H9 (cell line): ENCODE measurements around the gene VIT. TPM values are rescaled to one million over a fixed set of nuclear protein-coding genes. Genes with fewer than 3 reads are reported as not detected.

Source experiments
- DNase-seq: peaks from one replicate; pipeline ENCODE4 v3.0.0-alpha.2; 2017
- H2AFZ ChIP-seq: one replicate; pipeline ENCODE4 v1.6.1; 2013; ENCODE audit warnings: mild to moderate bottlenecking, low read length, control low read depth, moderate library complexity
- H2AK5ac ChIP-seq: 2 replicates; pipeline ENCODE4 v1.6.1; 2013; ENCODE audit warnings: low read length, control low read depth, mixed read lengths; ENCODE audit not compliant: insufficient read length
- H2BK120ac ChIP-seq: one replicate; pipeline ENCODE4 v1.6.1; 2013; ENCODE audit warnings: low read depth, mild to moderate bottlenecking, low read length, control low read depth, inconsistent platforms; ENCODE audit not compliant: poor library complexity, severe bottlenecking
- H2BK12ac ChIP-seq: 2 replicates; pipeline ENCODE4 v1.6.1; 2013; ENCODE audit warnings: low read length, control low read depth, mixed read lengths, low read depth; ENCODE audit not compliant: insufficient read length
- H2BK15ac ChIP-seq: 2 replicates; pipeline ENCODE4 v1.6.1; 2013; ENCODE audit warnings: low read depth, low read length, control low read depth
- H2BK20ac ChIP-seq: one replicate; pipeline ENCODE4 v1.6.1; 2013; ENCODE audit warnings: low read depth, mild to moderate bottlenecking, low read length, control low read depth, inconsistent platforms; ENCODE audit not compliant: poor library complexity, severe bottlenecking
- H2BK5ac ChIP-seq: 2 replicates; pipeline ENCODE4 v1.6.1; 2013; ENCODE audit warnings: low read length, control low read depth, mixed read lengths; ENCODE audit not compliant: insufficient read length
- H3K14ac ChIP-seq: 2 replicates; pipeline ENCODE4 v1.6.1; 2013; ENCODE audit warnings: low read length, control low read depth; ENCODE audit not compliant: insufficient read depth
- H3K18ac ChIP-seq: 2 replicates; pipeline ENCODE4 v1.6.1; 2013; ENCODE audit warnings: low read depth, mild to moderate bottlenecking, mixed read lengths, low read length, control low read depth; ENCODE audit not compliant: insufficient read length
- H3K23ac ChIP-seq: 2 replicates; pipeline ENCODE4 v1.6.1; 2013; ENCODE audit warnings: low read length, control low read depth, mixed read lengths, low read depth; ENCODE audit not compliant: insufficient read length
- H3K23me2 ChIP-seq: 2 replicates; pipeline ENCODE4 v1.6.1; 2013; ENCODE audit warnings: low read depth, mild to moderate bottlenecking, mixed read lengths, low read length, control low read depth; ENCODE audit not compliant: insufficient read length, poor library complexity, severe bottlenecking
- H3K27ac ChIP-seq: 2 replicates; pipeline ENCODE4 v1.5.1; 2013; ENCODE audit warnings: low read length, control low read depth, mixed read lengths, low read depth; ENCODE audit not compliant: insufficient read length
- H3K27me3 ChIP-seq: 2 replicates; pipeline ENCODE4 v1.6.1; 2013; ENCODE audit warnings: low read length, control low read depth, inconsistent platforms; ENCODE audit not compliant: insufficient read depth
- H3K4ac ChIP-seq: 2 replicates; pipeline ENCODE4 v1.6.1; 2013; ENCODE audit warnings: low read depth, mild to moderate bottlenecking, control low read depth, inconsistent platforms, low read length, moderate library complexity
- H3K4me1 ChIP-seq: 2 replicates; pipeline ENCODE4 v1.6.1; 2013; ENCODE audit warnings: low read length, control low read depth, inconsistent platforms; ENCODE audit not compliant: insufficient read depth
- H3K4me2 ChIP-seq: 2 replicates; pipeline ENCODE4 v1.6.1; 2013; ENCODE audit warnings: low read length, control low read depth, mixed read lengths; ENCODE audit not compliant: insufficient read length, insufficient read depth
- H3K56ac ChIP-seq: 2 replicates; pipeline ENCODE4 v1.6.1; 2013; ENCODE audit warnings: low read depth, mild to moderate bottlenecking, mixed read lengths, low read length, control low read depth; ENCODE audit not compliant: insufficient read length
- H3K79me1 ChIP-seq: 2 replicates; pipeline ENCODE4 v1.6.1; 2013; ENCODE audit warnings: low read depth, mild to moderate bottlenecking, moderate library complexity, low read length, control low read depth, inconsistent platforms; ENCODE audit not compliant: insufficient read depth, poor library complexity, severe bottlenecking
- H3K79me2 ChIP-seq: 2 replicates; pipeline ENCODE4 v1.6.1; 2013; ENCODE audit warnings: low read length, control low read depth, inconsistent platforms; ENCODE audit not compliant: insufficient read depth
- H3K9ac ChIP-seq: 2 replicates; pipeline ENCODE4 v1.6.1; 2013; ENCODE audit warnings: low read length, control low read depth, mixed read lengths; ENCODE audit not compliant: insufficient read length; ENCODE audit errors: extremely low read depth
- H3K9me3 ChIP-seq: one replicate; pipeline ENCODE4 v1.6.1; 2013; ENCODE audit warnings: low read depth, low read length, inconsistent platforms; ENCODE audit not compliant: control insufficient read depth
- H3T11ph ChIP-seq: one replicate; pipeline ENCODE4 v1.6.1; 2013; ENCODE audit warnings: mild to moderate bottlenecking, low read length, control low read depth, inconsistent platforms
- H4K20me1 ChIP-seq: one replicate; pipeline ENCODE4 v1.6.1; 2013; ENCODE audit not compliant: control insufficient read depth, insufficient read length, insufficient read depth
- H4K5ac ChIP-seq: 2 replicates; pipeline ENCODE4 v1.6.1; 2013; ENCODE audit warnings: low read depth, mild to moderate bottlenecking, mixed read lengths, low read length, control low read depth; ENCODE audit not compliant: insufficient read length
- H4K8ac ChIP-seq: replicated peaks from 2 replicates; pipeline ENCODE4 v1.6.1; 2013; ENCODE audit warnings: low read length, control low read depth, mixed read lengths, low read depth; ENCODE audit not compliant: insufficient read length
- H4K91ac ChIP-seq: 2 replicates; pipeline ENCODE4 v1.6.1; 2013; ENCODE audit warnings: low read depth, mild to moderate bottlenecking, moderate library complexity, mixed read lengths, low read length, control low read depth; ENCODE audit not compliant: insufficient read length
- H3K27ac Mint-ChIP-seq, 3 experiments: 2 replicates in 2 of 3; 3 replicates in 1 of 3; pipeline ENCODE4 v1.8.0; 2020 to 2021; ENCODE audit warnings: mixed read lengths in 3 of 3, mild to moderate bottlenecking in 1 of 3, moderate library complexity in 1 of 3
- H3K27me3 Mint-ChIP-seq: 2 replicates; pipeline ENCODE4 v1.8.0; 2021; ENCODE audit warnings: low read depth, mild to moderate bottlenecking, moderate library complexity, mixed read lengths
- H3K36me3 Mint-ChIP-seq, 3 experiments: 2 replicates in 2 of 3; 3 replicates in 1 of 3; pipeline ENCODE4 v1.8.0; 2020 to 2021; ENCODE audit warnings: low read depth in 3 of 3, mixed read lengths in 3 of 3; ENCODE audit not compliant: insufficient read depth in 1 of 3
- H3K4me1 Mint-ChIP-seq, 2 experiments: 2 replicates each; pipeline ENCODE4 v1.8.0; 2020; ENCODE audit warnings: mixed read lengths in 2 of 2
- H3K4me3 Mint-ChIP-seq, 2 experiments: 2 replicates in 1 of 2; 3 replicates in 1 of 2; pipeline ENCODE4 v1.8.0; 2020 to 2021; ENCODE audit warnings: mild to moderate bottlenecking in 2 of 2, mixed read lengths in 2 of 2, moderate library complexity in 1 of 2
- H3K9me3 Mint-ChIP-seq, 2 experiments: 2 replicates in 1 of 2; 3 replicates in 1 of 2; pipeline ENCODE4 v1.8.0; 2020; ENCODE audit warnings: mild to moderate bottlenecking in 2 of 2, mixed read lengths in 2 of 2, moderate library complexity in 1 of 2
- WGBS: extraction: QIAGEN DNeasy Blood & Tissue Kit; methylation state at CpG from one replicate; pipeline ENCODE4 v1.1.7; 2013; ENCODE audit warnings: missing lambda C conversion rate, low lambda C conversion rate, mixed read lengths; ENCODE audit not compliant: insufficient read length; ENCODE audit errors: extremely low coverage; 5-methylcytosine and 5-hydroxymethylcytosine counted together
- total RNA-seq: library from RNA; stranded (reverse); gene quantifications from 2 replicates; pipeline ENCODE4 v1.2.1, GENCODE V29; 2021
- TF ChIP-seq, protein P1 (sequence below): fragments of 200-600 bp; sonication (generic); conservative IDR thresholded peaks from 3 replicates; pipeline ENCODE4 v1.8.0; 2021; ENCODE audit warnings: antibody characterized with exemption, mild to moderate bottlenecking

Gene VIT
- total RNA-seq, 1 experiment from 2014 or later = 0.15 TPM

DNA sequence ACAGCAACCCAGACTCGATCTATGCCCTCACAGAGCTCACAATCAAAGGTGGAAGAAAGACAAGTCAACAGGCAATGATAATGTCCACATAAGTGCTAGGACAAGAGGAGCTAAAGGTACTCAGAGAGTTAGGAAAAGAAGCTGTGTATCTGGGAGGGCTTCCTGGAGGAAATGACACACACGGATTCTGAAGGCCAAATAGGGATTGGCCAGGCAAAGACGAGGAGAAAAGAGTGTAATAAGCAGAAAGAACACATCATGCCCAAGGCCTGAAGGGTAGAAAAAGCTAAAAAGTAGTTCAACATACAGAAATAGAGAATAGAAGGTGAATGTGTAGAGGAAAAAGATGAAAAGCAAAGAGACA is 36.1 kb downstream of the VIT start:
- H2AK5ac ChIP-seq = no peak overlapping the region
- H3K14ac ChIP-seq = no peak overlapping the region
- H2BK20ac ChIP-seq = no peak overlapping the region
- TF ChIP-seq, protein P1, sequence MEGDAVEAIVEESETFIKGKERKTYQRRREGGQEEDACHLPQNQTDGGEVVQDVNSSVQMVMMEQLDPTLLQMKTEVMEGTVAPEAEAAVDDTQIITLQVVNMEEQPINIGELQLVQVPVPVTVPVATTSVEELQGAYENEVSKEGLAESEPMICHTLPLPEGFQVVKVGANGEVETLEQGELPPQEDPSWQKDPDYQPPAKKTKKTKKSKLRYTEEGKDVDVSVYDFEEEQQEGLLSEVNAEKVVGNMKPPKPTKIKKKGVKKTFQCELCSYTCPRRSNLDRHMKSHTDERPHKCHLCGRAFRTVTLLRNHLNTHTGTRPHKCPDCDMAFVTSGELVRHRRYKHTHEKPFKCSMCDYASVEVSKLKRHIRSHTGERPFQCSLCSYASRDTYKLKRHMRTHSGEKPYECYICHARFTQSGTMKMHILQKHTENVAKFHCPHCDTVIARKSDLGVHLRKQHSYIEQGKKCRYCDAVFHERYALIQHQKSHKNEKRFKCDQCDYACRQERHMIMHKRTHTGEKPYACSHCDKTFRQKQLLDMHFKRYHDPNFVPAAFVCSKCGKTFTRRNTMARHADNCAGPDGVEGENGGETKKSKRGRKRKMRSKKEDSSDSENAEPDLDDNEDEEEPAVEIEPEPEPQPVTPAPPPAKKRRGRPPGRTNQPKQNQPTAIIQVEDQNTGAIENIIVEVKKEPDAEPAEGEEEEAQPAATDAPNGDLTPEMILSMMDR = no peak
- Mint-ChIP-seq H3K27ac (no peak overlapping the region), H3K4me1 (peaks cover 36% of the 10 kb centered on the region in 2 experiments), H3K36me3 (peaks cover 1 to 12% (median 8%) of the 10 kb centered on the region in 3 experiments; a peak in 6 of 7 replicates), H3K27me3 (no peaks in the 10 kb centered on the region; the same call in 1 of the 2 replicates), H3K9me3 (peaks cover 7 to 9% of the 10 kb centered on the region in 2 experiments; a peak in 3 of 5 replicates), H3K4me3 (no peak overlapping the region)
- H4K8ac ChIP-seq = no peak overlapping the region
- H2BK15ac ChIP-seq = no peak overlapping the region
- H3K56ac ChIP-seq = no peak overlapping the region
- peaks cover 5% of the 10 kb centered on the region; the same call in 1 of the 2 replicates for H3K4me1 ChIP-seq
- WGBS = no CpG with 5 or more reads among the region's 3 CpGs
- no peak overlapping the region for H2BK5ac ChIP-seq
- H4K20me1 ChIP-seq = no peaks in the 10 kb centered on the region
- H3K23ac ChIP-seq = no peak overlapping the region
- no peak overlapping the region for H4K91ac ChIP-seq
- H3K9ac ChIP-seq = no peak overlapping the region
- no peak overlapping the region for H3K18ac ChIP-seq
- H3K9me3 ChIP-seq = peaks cover 5% of the 10 kb centered on the region
- H3T11ph ChIP-seq = no peak overlapping the region
- no peak overlapping the region for H2BK120ac ChIP-seq
- H3K27ac ChIP-seq = no peak overlapping the region
- no peak overlapping the region for H3K4ac ChIP-seq
- no peaks in the 10 kb centered on the region for H3K27me3 ChIP-seq
- H3K79me2 ChIP-seq = no peaks in the 10 kb centered on the region
- H3K79me1 ChIP-seq = no peaks in the 10 kb centered on the region
- no peak for DNase-seq
- no peak overlapping the region for H4K5ac ChIP-seq
- no peak overlapping the region for H3K4me2 ChIP-seq
- H2AFZ ChIP-seq = no peak overlapping the region
- H3K23me2 ChIP-seq = no peaks in the 10 kb centered on the region
- H2BK12ac ChIP-seq = no peak overlapping the region
